Keratinocyte (primary cell): ENCODE results near the gene C20orf141.

ENCODE experiments used
- CTCF ChIP-seq, 3 experiments: IDR thresholded peaks in 1 of 3; conservative IDR thresholded peaks in 1 of 3; optimal IDR thresholded peaks in 1 of 3; 2 replicates in 2 of 3; 3 replicates in 1 of 3; pipeline versions ENCODE3 to v1.5.1; 2011; ENCODE audit warnings: low read length in 3 of 3, mild to moderate bottlenecking in 3 of 3, moderate library complexity in 2 of 3, control low read depth in 1 of 3, inconsistent platforms in 1 of 3; ENCODE audit not compliant: insufficient read depth in 2 of 3; ENCODE audit errors: extremely low read depth in 1 of 3
- EZH2 ChIP-seq: IDR thresholded peaks from one replicate; pipeline ENCODE4 v1.6.1; 2012; ENCODE audit warnings: inconsistent platforms, mild to moderate bottlenecking, low read length, moderate library complexity

GRCh38 chr20:2775139-2775538 is 39.6 kb upstream of the C20orf141 start:
- no peak for TF ChIP-seq CTCF (optimal IDR thresholded peaks at IDR 0.05 in 1 of 3, IDR thresholded peaks at IDR 0.05 in 1 of 3, conservative IDR thresholded peaks at IDR 0.05 in 1 of 3; ENCODE audit: extremely low read depth in 1 of 3, insufficient read depth in 2 of 3, low read length in 3 of 3)
- no peak for TF ChIP-seq EZH2
